ENCODE data around the gene ITPKA. TPM values are rescaled to one million over a fixed set of nuclear protein-coding genes. Genes with fewer than 3 reads are reported as not detected.
"Not testable (repeated sequence)": the region's sequence is repeated elsewhere in the genome, so short reads cannot be mapped to it uniquely, and the experiment has no call there.

The ITPKA gene
- total RNA-seq, 4 donors from 2014 or later, result 0.19 to 0.76 (median 0.57) TPM; not detected in 1

GRCh38 chr15:41465822-41466421 is 27.8 kb upstream of the ITPKA start:
- WGBS, 2 donors, result 81 to 93% methylated on average over 8 of the region's 8 CpGs
- peak; percentile 38 to 90 (median 70) for TF ChIP-seq CTCF (IDR thresholded peaks at IDR 0.05)
- TF ChIP-seq POLR2A (IDR thresholded peaks at IDR 0.05), result no peak
- H3K4me3 ChIP-seq, result no peak overlapping the region
- H3K27ac ChIP-seq, result no peak overlapping the region
- H3K4me1 ChIP-seq, result no peaks in the 10 kb centered on the region
- no peak for DNase-seq
- H3K27me3 ChIP-seq, result no peaks in the 10 kb centered on the region
- H3K36me3 ChIP-seq, result peaks cover 0 to 98% (median 11%) of the 10 kb centered on the region in 3 donors
- no peaks in the 10 kb centered on the region for H3K9me3 ChIP-seq
- intact Hi-C loops (cut with DNase I), result no loop called here

- DNase-seq, result no peak
- Histone ChIP-seq H3K4me1 (no peaks in the 10 kb centered on the region), H3K36me3 (peaks cover 4 to 98% (median 16%) of the 10 kb centered on the region in 3 donors), H3K4me3 (no peak overlapping the region), H3K27ac (no peak overlapping the region), H3K9me3 (no peaks in the 10 kb centered on the region), H3K27me3 (no peaks in the 10 kb centered on the region)
- TF ChIP-seq POLR2A (IDR thresholded peaks at IDR 0.05) (no peak), CTCF (IDR thresholded peaks at IDR 0.05) (no peak)
- 69 to 71% methylated on average over 3 of the region's 3 CpGs for WGBS, 2 donors
- intact Hi-C loops (cut with DNase I), result no loop called here
Observed at GRCh38 chr15:41466711-41467110, 27.0 kb upstream of the ITPKA start.

- H3K4me1 ChIP-seq; H3K27me3 ChIP-seq; DNase-seq; H3K9me3 ChIP-seq; H3K27ac ChIP-seq; intact Hi-C loops (cut with DNase I); H3K4me3 ChIP-seq: not testable (repeated sequence)
- peaks cover 4 to 100% (median 25%) of the 10 kb centered on the region in 3 donors for H3K36me3 ChIP-seq
- 97 to 99% methylated on average over 6 of the region's 6 CpGs for WGBS, 2 donors
Observed at GRCh38 chr15:41469644-41470043, 24.0 kb upstream of the ITPKA start.

- Histone ChIP-seq H3K36me3 (peaks cover 30 to 100% (median 33%) of the 10 kb centered on the region in 3 donors), H3K27ac (no peak overlapping the region), H3K4me1 (no peaks in the 10 kb centered on the region), H3K9me3 (no peaks in the 10 kb centered on the region), H3K4me3 (no peak overlapping the region), H3K27me3 (no peaks in the 10 kb centered on the region)
- intact Hi-C loops (cut with DNase I), result no loop called here
- DNase-seq, result no peak
- TF ChIP-seq POLR2A (IDR thresholded peaks at IDR 0.05), result no peak
- no peak for TF ChIP-seq CTCF (IDR thresholded peaks at IDR 0.05)
- WGBS, 2 donors, result 85 to 86% methylated on average over 5 to 9 of the region's 11 CpGs
Observed at GRCh38 chr15:41473418-41473817, 20.3 kb upstream of the ITPKA start.

GRCh38 chr15:41474436-41474835 is 19.2 kb upstream of the ITPKA start:
- no peaks in the 10 kb centered on the region for H3K9me3 ChIP-seq
- intact Hi-C loops (cut with DNase I), result no loop called here
- no peaks in the 10 kb centered on the region for H3K27me3 ChIP-seq
- H3K36me3 ChIP-seq, result peaks cover 30 to 100% (median 41%) of the 10 kb centered on the region in 3 donors
- no peak for DNase-seq
- H3K4me3 ChIP-seq, result no peak overlapping the region
- no peak overlapping the region for H3K27ac ChIP-seq
- 85 to 86% methylated on average over 6 to 8 of the region's 8 CpGs for WGBS, 2 donors
- no peaks in the 10 kb centered on the region for H3K4me1 ChIP-seq
- TF ChIP-seq POLR2A (IDR thresholded peaks at IDR 0.05), result no peak
- no peak for TF ChIP-seq CTCF (IDR thresholded peaks at IDR 0.05)

- no peak for DNase-seq
- Histone ChIP-seq H3K4me1 (no peaks in the 10 kb centered on the region), H3K4me3 (no peak overlapping the region), H3K27ac (no peak overlapping the region), H3K9me3 (no peaks in the 10 kb centered on the region), H3K27me3 (no peaks in the 10 kb centered on the region), H3K36me3 (peaks cover 32 to 100% (median 44%) of the 10 kb centered on the region in 3 donors)
- intact Hi-C loops (cut with DNase I), result no loop called here
- WGBS, 2 donors, result 69 to 72% methylated on average over 1 to 2 of the region's 2 CpGs
- no peak for TF ChIP-seq CTCF (IDR thresholded peaks at IDR 0.05)
- TF ChIP-seq POLR2A (IDR thresholded peaks at IDR 0.05), result no peak
Observed at GRCh38 chr15:41474941-41475340, 18.7 kb upstream of the ITPKA start.
